Kidney (tissue), 14 donors: ENCODE results near the gene ELF3. TPM values are rescaled to one million over a fixed set of nuclear protein-coding genes. Genes with fewer than 3 reads are reported as not detected.
A peak's percentile ranks its signal among the peaks of the same experiment; 100 is the strongest.

Experiments
- DNase-seq, 5 donors: peaks; one replicate each; pipeline ENCODE4 v3.0.0-alpha.2; 2013 to 2020
- FAIRE-seq: peaks from 2 replicates; lab custom pipeline; 2012; peaks lifted over from hg19 to GRCh38; lab: Jason Lieb, UNC
- H3K27ac ChIP-seq, 2 donors: one replicate each; pipeline ENCODE4 v1.7.0; 2013; ENCODE audit warnings: low read depth in 2 of 2, low read length in 2 of 2, inconsistent platforms in 1 of 2
- H3K27me3 ChIP-seq: one replicate; pipeline ENCODE4 v1.7.1; 2013; ENCODE audit warnings: low read length, inconsistent platforms; ENCODE audit not compliant: control insufficient read depth, insufficient read depth
- H3K36me3 ChIP-seq, 3 donors: one replicate each; pipeline versions ENCODE4 v1.7.0 to v1.7.1; 2013; ENCODE audit warnings: low read length in 3 of 3, control low read depth in 1 of 3, inconsistent platforms in 1 of 3; ENCODE audit not compliant: insufficient read depth in 3 of 3, control insufficient read depth in 2 of 3
- H3K4me1 ChIP-seq, 3 donors: one replicate each; pipeline versions ENCODE4 v1.7.0 to v1.7.1; 2013; ENCODE audit warnings: low read length in 3 of 3, inconsistent platforms in 1 of 3, low read depth in 1 of 3; ENCODE audit not compliant: control insufficient read depth in 2 of 3, insufficient read depth in 2 of 3
- H3K4me3 ChIP-seq, 3 donors: one replicate each; pipeline versions ENCODE4 v1.7.0 to v1.8.1; 2013; ENCODE audit warnings: low read length in 3 of 3, control low read depth in 1 of 3, inconsistent platforms in 1 of 3
- H3K9ac ChIP-seq, 3 donors: one replicate each; pipeline versions ENCODE4 v1.7.0 to v1.7.1; 2013; ENCODE audit warnings: low read length in 3 of 3, control low read depth in 1 of 3, inconsistent platforms in 1 of 3
- H3K9me3 ChIP-seq, 3 donors: one replicate each; pipeline versions ENCODE4 v1.7.0 to v1.7.1; 2013; ENCODE audit warnings: low read length in 3 of 3, control low read depth in 1 of 3, inconsistent platforms in 1 of 3; ENCODE audit not compliant: control insufficient read depth in 2 of 3, insufficient read depth in 1 of 3
- CTCF ChIP-seq: IDR thresholded peaks from 3 replicates; pipeline ENCODE4 v1.5.1; 2012; ENCODE audit warnings: mild to moderate bottlenecking, moderate library complexity, borderline replicate concordance; ENCODE audit not compliant: insufficient read depth; ENCODE audit errors: extremely low read depth
- intact Hi-C: fragments of 100-400 bp; cut with DNase I; formaldehyde crosslinking; loops from one replicate; pipeline ENCODE4 v1.11.1; 2022
- polyA plus RNA-seq: library from polyadenylated mRNA; stranded (reverse); fragments of 350-450 nt; fragmentation: Illumina TruSeq; extraction: RNeasy Lipid Tissue Mini Kit (QIAGEN cat#74804); gene quantifications from one replicate; pipeline ENCODE4 v1.2.3, GENCODE V29; 2014; ENCODE audit warnings: low read depth, low replicate concordance; ENCODE audit not compliant: insufficient read depth
- total RNA-seq: library from RNA; stranded (reverse); fragmentation: NEBNext Ultra II Directional; extraction: Animal tissue kit (Norgen Biotek cat#: 25700); gene quantifications from one replicate; pipeline ENCODE4 v1.2.1, GENCODE V29; 2021
- donor health status: control.
- donor health status: control.
- donor health status: control.
- donor health status: control.
- donor health status: control.
- donor health status: DM: yes; HTN: yes; CAD: no.
- donor health status: Normal renal cell carcinoma (clear cell type).

The ELF3 gene
- total and polyA plus RNA-seq, 2 donors from 2014 or later = 81.8 to 400 TPM

GRCh38 chr1:202002507-202002906, 7.9 kb upstream of the ELF3 start:
- FAIRE-seq (no peak), DNase-seq (no peak)
- no peak overlapping the region for H3K27ac ChIP-seq
- peaks cover 8 to 39% (median 32%) of the 10 kb centered on the region in 3 donors for H3K36me3 ChIP-seq
- TF ChIP-seq CTCF = no peak
- no peak overlapping the region for H3K4me3 ChIP-seq
- H3K27me3 ChIP-seq = no peaks in the 10 kb centered on the region
- no peak overlapping the region for H3K9ac ChIP-seq
- intact Hi-C loops = loop anchor here (5.0 kb wide), 1 partner anchor 130 kb away; no protein-coding TSS in a partner anchor
- H3K4me1 ChIP-seq = no peaks in the 10 kb centered on the region
- no peaks in the 10 kb centered on the region for H3K9me3 ChIP-seq

- intact Hi-C loops = loop anchor here (5.0 kb wide), 1 partner anchor 128 kb away; no protein-coding TSS in a partner anchor
- H3K36me3 ChIP-seq = peaks cover 8 to 38% (median 32%) of the 10 kb centered on the region in 3 donors
Measured at GRCh38 chr1:202004711-202005110, 5.7 kb upstream of the ELF3 start.

GRCh38 chr1:202005958-202006357, 4.4 kb upstream of the ELF3 start:
- Histone ChIP-seq H3K36me3 (peaks cover 7 to 31% (median 24%) of the 10 kb centered on the region in 3 donors), H3K4me1 (peaks cover 5 to 11% (median 6%) of the 10 kb centered on the region in 3 donors), H3K4me3 (no peak overlapping the region), H3K9me3 (no peaks in the 10 kb centered on the region), H3K9ac (no peak overlapping the region), H3K27me3 (no peaks in the 10 kb centered on the region), H3K27ac (no peak overlapping the region)
- TF ChIP-seq CTCF = peak; percentile 36
- DNase-seq (peak in 1 of 5 donors; percentile 50), FAIRE-seq (peak; percentile 47)
- intact Hi-C loops = no loop called here

More at GRCh38 chr1:202004711-202005110, 5.7 kb upstream of the ELF3 start:
- no peaks in the 10 kb centered on the region for H3K9me3 ChIP-seq
- H3K27ac ChIP-seq = no peak overlapping the region
- peaks cover 2 to 7% (median 5%) of the 10 kb centered on the region in 3 donors for H3K4me1 ChIP-seq
- no peak for FAIRE-seq
- no peaks in the 10 kb centered on the region for H3K27me3 ChIP-seq
- H3K4me3 ChIP-seq = no peak overlapping the region
- DNase-seq = no peak
- TF ChIP-seq CTCF = no peak
- no peak overlapping the region for H3K9ac ChIP-seq
